Hematopoietic multipotent progenitor cell treated with erythropoietin and hydrocortisone succinate and interleukin-3 and kit ligand, for 17 days (in vitro differentiated cells): ENCODE measurements around the gene CHRNA7.

Experiments
- DNase-seq: peaks from one replicate; pipeline ENCODE4 v3.0.0-alpha.2; 2015; ENCODE audit warnings: low spot score

CHRNA7 gene

DNA sequence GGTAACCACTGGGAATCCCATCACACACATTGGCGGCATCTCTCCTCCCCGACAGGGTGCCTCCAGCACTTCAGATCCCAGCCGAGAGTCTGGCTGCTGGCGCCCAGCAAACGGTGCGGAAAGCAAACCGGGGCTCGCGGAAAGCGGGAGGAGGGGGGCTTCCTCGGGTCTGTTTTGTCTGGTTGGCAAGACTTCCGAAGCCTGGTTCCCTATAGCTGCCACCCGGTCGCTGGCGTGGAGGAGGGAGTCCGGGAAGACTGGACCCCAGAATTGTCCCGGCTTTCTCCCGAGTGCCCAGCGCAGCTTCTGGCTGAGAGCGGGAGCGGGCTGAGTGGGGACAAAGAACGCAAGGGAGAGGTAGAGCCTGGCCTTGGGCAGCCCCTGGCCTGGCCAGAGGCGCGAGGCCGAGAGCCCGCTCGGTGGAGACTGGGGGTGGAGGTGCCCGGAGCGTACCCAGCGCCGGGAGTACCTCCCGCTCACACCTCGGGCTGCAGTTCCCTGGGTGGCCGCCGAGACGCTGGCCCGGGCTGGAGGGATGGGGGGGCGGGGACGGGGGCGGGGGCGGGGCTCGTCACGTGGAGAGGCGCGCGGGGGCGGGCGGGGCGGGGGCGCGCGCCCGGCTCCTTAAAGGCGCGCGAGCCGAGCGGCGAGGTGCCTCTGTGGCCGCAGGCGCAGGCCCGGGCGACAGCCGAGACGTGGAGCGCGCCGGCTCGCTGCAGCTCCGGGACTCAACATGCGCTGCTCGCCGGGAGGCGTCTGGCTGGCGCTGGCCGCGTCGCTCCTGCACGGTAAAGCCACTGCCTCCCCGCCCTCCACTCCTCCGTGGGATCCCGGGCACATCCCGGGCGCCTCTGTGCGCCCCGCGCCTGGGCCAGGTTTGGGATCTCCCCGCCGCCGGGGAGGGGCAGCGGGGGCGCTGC lies at the start of gene CHRNA7:
CHRNA7 (plus strand) TSS at position 654 of the 920 bp plus-strand sequence; CDS start at position 734, 80 bp downstream.
- DNase-seq, result no peak

DNA sequence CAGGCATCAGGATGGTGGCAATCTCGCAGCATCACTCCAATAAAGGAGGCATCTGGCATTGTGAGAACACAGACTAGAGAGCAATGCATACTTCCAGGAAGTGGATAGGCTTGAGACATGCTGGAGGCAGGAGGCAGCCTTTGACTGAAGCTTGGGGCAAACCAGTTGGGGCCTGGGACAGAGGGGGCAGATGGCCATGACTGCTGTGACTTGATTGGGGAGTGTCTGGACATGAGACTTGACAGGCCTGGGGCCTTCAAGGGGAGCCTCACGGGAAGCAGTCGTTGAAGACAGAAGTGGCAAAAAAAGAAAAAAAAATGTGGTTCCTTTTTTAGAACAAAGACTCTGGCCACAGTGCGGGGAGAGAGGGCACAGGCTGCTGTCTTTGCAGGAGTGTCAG lies 44.7 kb upstream of the CHRNA7 start:
- no peak for DNase-seq

DNA sequence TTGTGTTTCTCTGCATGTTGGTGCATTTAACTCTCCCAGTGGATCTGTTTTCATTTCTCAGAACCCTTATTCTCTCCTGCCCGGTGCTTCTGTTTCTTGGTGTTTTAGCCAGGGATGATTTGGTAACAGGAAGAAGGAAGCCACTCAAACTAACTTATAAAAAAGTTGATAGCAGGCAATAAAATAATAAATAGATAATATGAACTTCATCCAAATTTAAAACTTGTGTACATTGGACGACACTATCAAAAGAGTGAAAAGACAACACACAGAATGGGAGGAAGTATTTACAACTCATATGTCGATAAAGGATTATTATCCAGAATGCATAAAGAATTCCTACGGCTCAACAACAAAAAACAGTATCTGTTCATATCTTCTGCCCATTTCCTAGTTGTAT lies 37.3 kb upstream of the CHRNA7 start:
- DNase-seq, result no peak

DNA sequence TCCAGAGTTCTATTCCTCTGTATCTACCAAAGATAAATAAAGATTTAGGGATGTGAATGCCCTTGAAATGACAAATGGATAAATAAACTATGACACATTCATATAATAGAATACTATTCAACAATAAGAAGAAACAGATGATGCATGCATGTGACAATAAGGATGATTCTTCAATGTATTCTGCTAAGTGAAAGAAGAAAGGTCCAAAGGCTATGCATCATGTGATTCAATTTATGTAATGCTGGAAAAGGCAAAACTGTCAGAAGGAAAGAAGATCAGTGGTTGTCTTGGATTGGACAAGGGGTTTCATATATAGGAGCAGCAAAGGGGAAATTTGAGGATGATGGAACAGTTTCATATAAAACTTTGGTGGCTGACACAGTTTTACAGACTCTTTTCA lies 32.6 kb upstream of the CHRNA7 start:
- no peak for DNase-seq

DNA sequence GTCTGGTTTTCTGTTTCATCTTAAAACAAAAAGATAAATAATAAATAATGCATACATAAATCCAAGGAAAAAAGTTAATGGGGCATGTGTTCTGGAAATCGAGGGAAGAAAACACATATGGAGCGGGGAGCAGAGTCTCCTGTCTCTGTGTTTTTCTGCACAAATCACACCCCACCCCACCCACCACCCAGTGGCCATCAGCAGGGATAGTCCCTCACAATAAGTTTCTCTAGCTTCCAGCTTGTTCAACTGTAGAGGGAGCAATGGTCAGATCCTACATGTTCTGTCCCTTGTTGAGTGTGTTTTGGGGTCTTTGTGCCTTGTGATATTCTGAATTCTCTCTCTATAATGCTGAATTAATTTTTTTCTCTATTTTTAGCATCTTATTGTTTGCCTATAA lies 26.8 kb upstream of the CHRNA7 start:
- no peak for DNase-seq

DNA sequence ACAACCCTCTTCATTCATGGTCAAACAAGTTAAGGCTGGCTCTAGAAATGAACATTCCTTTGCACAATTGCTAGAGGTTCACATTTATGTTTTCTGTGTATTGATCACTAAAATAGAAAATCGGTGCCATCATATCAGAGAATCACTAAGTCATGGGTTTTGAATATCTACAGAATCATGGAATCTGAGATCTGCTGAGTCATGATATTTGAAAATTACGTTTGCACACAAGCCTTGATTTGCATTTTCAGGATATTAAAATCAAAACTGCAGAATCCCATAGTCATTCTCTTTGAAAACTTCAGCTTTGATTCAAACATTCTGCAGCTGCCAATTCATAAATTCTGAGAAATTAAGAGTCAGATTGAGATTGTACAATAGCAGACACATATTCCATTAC lies 26.1 kb upstream of the CHRNA7 start:
- DNase-seq, result no peak

DNA sequence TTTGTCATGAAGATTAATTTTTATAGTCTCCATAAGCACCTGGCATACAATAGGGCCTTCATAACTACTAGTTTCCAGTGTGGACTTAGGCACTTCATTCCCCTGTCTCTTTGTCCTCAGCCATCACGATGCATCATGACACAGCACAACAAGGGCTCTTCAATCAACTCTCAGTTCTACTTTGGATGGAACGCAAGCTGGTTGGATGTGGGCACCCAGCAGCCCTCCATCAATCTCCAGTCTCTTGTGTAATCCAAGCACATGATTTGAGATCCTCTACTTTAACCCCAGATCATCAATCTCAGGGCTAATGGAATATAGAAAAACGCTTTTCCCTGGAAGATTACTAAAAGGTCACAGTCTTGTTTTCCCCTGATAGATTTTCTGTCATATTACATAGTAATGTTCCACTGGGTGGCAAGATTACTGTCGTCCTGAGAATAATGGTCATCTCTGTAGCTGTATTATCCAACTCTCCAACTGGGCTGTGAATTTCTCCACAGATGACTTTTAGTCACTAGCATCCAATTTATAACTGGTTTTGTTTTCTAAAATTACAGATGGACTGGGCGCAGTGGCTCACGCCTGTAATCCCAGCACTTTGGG lies 22.9 kb upstream of the CHRNA7 start:
- DNase-seq, result no peak

DNA sequence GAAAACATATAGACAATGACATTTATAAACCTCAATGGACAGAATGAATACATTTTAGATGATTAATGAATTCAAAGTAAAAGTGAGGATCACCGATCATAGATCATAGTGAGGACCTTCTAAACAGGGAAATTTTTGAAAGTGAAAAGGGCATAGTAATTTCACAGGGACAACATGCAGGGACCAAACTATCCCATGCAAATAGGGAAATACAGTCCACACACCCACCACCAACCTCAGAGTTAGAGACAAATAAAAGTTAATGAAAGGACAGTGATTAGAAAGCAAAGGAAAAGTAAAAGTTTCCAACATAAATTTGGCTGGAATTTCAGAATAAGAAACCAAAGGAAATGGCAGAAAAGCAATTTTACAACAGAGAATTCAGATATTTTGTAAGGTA lies 15.4 kb upstream of the CHRNA7 start:
- DNase-seq, result no peak

DNA sequence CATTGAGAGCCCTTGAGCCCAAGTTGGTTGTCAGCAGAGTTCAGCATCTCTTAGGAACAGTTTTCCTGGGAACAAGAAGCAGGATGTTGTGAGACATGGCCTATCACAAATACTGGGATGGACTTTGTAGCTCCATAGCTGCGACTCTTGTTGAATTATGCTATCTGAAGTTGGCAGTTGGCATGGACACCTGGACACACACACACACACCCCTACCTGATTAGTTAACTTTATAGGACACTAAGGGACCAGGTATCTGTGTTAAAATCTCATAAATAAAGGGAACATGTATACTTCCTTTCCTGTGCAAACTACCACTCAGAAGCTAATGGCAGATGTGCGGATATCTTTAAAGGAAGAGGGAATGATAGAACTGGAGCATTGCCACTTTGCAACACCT lies 10.2 kb upstream of the CHRNA7 start:
- no peak for DNase-seq

DNA sequence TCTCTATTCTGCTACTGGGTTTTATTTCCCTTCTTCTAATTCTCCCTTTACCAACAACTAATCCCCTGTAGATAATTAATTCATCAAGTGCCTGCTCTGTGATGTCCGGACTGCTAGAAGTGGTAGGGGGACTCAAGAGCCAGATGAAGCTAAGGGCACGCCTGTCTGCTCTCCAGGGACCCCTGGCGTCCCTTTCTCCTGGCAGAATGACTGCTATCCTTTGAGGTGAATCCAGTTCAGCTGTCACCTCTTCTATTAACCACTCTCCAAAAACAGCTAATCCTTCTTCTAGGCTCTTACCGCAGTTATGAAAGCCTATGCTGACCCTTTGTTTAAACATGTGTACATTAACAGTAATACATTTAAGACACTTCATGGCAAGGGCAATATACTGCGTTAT lies 1.4 kb upstream of the CHRNA7 start:
- no peak for DNase-seq

DNA sequence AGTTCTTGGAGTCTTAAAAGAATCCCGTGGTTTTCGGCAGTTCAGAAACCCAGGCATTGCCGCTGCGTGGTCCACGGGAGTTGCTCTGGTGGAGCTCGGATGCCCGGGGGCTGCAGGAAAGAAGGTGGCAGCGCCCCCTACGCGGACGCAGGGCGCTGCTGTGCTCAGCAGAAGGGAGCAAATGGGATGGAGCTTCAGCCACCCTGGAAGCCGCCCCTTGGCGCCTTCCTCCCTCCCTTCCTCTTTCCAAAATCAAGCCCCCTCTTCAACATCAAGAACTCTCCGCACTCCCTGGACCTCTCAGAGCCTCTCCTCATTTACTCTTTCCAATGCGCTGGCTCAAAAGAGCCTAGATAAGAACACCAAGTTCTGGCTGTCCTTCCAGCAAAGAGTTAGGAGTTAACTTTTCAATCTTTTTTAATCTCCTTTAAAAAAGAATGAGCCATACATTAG lies 880 bp upstream of the CHRNA7 start:
- DNase-seq, result no peak

DNA sequence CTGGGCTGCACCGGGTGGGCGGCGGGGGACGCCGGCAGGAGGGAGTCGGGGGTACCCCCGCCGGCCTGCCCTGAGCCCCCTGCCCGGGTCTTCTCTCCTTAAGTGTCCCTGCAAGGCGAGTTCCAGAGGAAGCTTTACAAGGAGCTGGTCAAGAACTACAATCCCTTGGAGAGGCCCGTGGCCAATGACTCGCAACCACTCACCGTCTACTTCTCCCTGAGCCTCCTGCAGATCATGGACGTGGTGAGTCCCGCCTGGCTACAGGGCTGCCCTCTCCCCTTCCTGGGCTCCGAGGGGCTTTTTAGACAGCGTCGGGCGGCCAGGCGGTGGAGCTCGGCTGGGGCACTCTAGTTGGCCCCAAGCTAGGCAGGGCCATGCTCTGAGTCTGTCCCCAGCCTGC lies 480 bp downstream of the CHRNA7 start:
- DNase-seq, result no peak

DNA sequence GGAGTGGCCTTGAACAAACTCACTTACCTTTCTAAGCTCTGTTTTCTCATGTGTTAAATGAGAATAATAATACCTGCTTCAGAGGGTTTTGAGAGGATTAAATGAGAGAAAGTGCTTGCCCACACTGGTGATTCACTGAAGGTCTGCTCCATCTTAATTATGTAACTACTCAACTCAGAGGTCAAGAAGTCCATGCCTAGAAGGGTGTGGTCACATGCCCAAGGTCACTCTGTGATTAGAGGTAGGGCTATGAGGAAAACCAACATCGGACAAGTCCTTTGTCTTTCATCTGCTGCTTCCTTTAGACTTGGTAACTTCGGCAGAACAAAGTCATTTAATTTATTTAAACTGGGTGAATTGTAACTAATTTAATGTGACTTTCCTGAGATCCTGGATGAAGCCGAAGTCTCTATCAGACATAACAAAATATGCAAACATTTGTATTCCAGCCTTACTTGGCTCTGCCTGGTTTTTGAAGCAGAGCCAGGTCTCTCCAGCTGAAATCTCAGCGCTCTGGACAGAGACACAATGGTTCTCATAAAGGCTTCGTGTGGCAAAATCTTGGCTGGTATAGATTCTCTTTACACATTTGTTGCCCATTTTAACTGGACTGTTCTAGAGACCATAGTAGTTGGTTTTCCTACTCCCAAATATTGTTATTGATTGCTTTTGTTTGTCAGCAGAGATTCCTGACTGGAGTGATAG lies 3.0 kb downstream of the CHRNA7 start:
- DNase-seq, result no peak

DNA sequence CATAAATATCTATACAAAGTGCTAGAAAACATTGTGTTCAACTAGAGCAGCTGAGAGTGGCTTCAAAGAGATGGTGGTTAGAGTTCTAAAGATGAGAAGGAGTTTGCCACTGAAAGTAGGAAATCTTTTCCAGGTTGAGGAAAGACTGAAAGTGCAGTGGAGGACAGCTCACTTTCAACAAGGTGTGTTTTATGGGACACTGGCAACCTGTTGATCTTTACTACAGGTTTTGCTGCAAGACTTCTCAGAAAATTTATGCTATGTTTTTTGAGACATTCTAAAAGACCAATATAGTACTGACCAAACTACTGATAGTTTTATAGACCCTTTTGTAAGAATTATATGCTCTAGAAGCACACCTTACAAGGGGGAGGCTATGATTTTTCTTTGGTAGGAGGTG lies 3.8 kb downstream of the CHRNA7 start:
- DNase-seq, result no peak

DNA sequence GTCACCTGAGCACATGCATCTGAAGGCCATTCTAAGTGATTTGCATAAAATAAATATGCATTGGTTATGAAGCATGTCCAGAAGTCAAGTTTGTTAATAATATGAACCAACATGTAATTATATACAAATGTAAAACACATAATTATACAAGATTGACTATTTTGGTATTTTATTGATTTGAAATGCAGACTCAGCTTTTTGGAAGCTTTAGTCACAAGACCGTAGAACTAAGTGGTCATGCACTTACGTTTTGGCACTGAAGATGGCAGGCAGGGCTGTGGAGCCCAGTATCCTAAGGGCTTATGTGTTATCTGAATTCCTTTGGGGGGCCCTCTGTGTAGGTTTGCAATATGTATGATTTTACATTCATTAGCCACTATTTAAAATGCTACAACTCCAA lies 5.0 kb downstream of the CHRNA7 start:
- no peak for DNase-seq

DNA sequence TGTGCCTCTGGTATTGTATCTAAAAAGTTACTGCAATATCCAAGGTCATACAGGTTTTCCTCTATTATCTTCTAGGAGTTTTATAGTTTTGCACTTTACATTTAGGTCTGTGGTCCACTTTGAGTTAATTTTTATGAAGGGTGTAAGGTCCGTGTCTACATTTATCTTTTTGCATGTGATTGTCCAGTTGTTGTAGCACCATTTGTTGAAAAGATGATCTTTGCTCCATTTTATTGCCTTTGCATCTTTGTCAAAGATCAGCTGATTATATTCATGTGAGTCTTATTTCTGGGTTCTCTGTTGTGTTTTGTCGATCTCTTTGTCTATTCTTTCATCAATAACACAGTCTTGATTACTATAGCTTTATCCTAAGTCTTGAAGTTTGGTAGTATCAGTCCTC lies 6.7 kb downstream of the CHRNA7 start:
- no peak for DNase-seq

DNA sequence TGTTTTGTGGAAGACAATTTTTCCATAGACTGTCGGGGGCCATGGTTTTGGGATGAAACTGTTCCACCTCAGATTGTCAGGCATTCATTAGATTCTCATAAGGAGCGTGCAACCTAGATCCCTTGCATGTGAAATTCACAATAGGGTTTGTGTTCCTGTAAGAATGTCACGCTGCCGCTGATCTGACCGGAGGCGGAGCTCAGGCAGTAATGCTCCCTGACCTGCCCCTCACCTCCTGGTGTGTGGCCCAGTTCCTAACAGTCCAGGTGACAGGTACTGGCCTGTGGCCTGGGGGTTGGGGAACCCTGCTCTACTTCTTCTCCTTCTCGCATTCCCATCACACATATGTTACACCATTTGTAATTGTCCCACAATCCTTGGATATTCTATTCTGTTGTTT lies 11.0 kb downstream of the CHRNA7 start:
- DNase-seq, result no peak

DNA sequence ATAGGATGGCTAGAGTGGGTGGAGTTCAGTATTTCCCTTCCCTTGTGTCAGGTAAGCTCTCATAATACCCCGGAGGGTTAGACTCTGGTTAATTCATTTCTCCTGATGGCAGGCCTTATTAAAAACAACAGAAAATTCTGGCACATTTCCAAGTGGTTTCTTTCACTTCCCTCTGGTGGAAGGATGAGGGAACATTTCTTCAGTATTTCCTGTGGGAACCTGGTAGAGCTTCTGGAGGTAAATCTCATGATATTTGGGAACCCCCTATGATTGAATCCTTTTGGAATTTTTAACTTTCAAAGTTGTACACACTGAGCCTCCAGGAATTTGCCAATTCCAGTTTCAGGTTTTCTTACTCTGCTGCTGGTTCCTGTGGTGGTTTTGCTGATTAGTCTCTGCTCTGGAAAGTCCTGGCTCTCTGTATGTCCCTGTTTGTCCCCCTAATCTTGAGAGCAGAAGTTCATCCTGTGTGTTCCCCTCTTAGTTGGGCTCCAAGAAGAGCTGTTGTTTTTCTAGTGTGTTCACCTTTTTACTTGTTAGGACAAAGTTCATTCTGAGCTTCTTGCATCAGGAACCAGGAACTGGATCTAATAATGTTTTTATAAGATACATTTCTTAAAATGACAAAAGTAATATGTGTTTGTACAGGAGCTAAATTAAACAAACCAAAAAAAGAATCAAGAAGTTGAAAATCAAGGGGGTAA lies 12.1 kb downstream of the CHRNA7 start:
- DNase-seq, result no peak

DNA sequence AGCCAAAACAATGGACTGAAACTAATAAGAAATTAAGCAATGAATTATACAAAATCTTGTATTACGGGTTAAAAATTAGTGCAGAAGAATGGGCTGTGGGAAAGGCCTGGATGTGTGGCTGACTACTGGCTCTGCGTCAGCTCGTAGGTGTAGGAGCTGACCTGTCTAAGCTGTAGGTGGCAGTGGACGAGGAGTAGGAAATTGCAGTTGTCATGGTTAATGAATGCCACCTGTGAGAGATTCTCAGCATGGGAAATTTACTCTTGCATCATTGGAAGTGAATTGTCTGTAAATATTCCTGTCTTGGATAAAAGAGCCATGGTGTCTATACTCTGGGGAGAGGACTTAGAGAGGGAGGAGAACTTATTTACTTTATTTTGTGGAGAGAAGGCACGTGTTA lies 23.4 kb downstream of the CHRNA7 start:
- DNase-seq, result no peak

DNA sequence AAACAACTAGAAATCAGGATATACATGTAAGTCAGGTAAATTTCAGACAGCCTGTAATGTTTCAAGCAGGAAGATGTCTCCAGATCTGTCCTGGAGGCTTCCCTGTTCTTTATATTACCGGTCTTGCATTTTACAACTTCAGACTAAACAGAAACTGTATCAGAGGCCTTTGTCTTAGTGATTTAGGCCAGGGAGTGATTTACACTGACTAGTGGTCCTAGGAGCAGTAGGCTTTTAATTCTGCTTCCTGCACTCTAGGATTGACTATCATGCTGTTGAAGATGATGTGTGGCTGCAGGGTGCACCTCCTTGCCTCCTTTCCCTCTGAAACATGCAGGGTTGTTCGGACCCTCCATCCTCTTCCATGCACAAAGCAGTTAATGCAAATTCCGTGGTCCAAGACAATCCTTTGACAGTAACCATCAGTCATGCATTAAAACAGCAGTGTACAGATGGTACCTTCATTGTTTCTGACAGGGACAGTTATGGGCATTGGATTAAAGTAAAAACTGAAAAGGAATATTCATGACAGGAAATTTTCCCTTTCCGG lies 27.6 kb downstream of the CHRNA7 start:
- DNase-seq, result no peak

DNA sequence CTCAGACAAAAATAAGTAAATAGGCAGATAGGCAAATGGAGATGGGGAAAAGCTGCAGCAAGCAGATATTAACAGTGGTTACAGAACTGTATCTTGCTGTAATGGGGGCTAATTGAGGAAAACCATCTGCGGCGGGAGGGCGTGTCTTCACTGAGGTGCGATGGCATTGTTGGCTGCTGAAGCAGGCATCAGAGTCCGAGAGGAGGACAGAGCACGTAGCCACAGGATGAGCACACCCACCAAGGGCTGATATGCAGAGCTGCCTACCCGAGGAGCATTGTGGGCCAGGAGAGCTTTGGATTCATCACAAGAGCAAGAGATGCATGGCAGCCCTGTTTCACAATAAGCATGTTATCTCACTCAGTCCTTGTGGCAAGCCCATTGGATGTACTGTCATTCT lies 30.4 kb downstream of the CHRNA7 start:
- no peak for DNase-seq

DNA sequence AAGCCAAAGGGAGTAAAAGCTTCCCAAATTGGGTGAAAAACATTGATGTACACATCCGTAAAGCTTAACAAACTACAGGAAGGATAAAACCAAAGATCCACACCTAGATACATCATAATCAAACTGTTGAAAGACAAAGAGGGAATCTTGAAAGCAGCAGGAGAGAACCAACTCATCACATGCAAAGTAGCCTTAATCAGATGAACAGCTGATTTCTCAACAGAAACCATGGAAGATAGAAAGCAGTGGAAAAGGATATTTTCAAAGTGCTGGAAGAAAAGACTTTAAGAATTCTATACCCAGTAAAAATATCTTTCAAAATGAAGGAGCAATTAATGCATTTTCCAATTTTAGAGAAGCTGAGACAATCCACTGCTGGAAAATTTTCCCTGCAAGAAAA lies 36.8 kb downstream of the CHRNA7 start:
- DNase-seq, result no peak
